ENCODE results near the gene FBXL19.

FBXL19 gene

GRCh38 chr16:30997725-30998711 lies 74.6 kb downstream of the FBXL19 start (continued):
- TF ChIP-seq PRDM10 (tag by site-specific recombination; IDR thresholded peaks at IDR 0.05): peak; percentile 40; the same call in 1 of the 2 replicates
- peak; percentile 60 for TF ChIP-seq ZNF600 (tag by site-specific recombination; IDR thresholded peaks at IDR 0.05)
- peak; percentile 63 for TF ChIP-seq ZBTB17 (tag by site-specific recombination; IDR thresholded peaks at IDR 0.05)
- TF ChIP-seq ZNF221 (tag by site-specific recombination; IDR thresholded peaks at IDR 0.05; ENCODE audit: borderline replicate concordance): no peak
- TF ChIP-seq ZFP41 (tag by site-specific recombination; IDR thresholded peaks at IDR 0.05; ENCODE audit: borderline replicate concordance): no peak
- TF ChIP-seq MZF1 (tag by site-specific recombination; IDR thresholded peaks at IDR 0.05; ENCODE audit: borderline replicate concordance): no peak
- no peak for TF ChIP-seq ZNF768 (tag by site-specific recombination; IDR thresholded peaks at IDR 0.05)
- TF ChIP-seq ZNF626 (tag by site-specific recombination; IDR thresholded peaks at IDR 0.05): no peak
- no peak for TF ChIP-seq ZNF610 (tag by site-specific recombination; IDR thresholded peaks at IDR 0.05; ENCODE audit: borderline replicate concordance)
- TF ChIP-seq ZNF692 (tag by site-specific recombination; IDR thresholded peaks at IDR 0.05): no peak
- TF ChIP-seq IKZF3 (tag by site-specific recombination; IDR thresholded peaks at IDR 0.05): peak; percentile 79; the same call in 1 of the 2 replicates
- no peak for TF ChIP-seq ZNF280D (tag by site-specific recombination; IDR thresholded peaks at IDR 0.05)
- TF ChIP-seq TRIM28 (IDR thresholded peaks at IDR 0.05; ENCODE audit: borderline replicate concordance, low read length): no peak
- TF ChIP-seq FEZF1 (tag by site-specific recombination; IDR thresholded peaks at IDR 0.05): no peak
- TF ChIP-seq GLIS2 (tag by site-specific recombination; IDR thresholded peaks at IDR 0.05): peak; percentile 45; the same call in 1 of the 2 replicates
- no peak for TF ChIP-seq GLI4 (tag by site-specific recombination; IDR thresholded peaks at IDR 0.05)
- no peak for TF ChIP-seq ZBTB49 (tag by site-specific recombination; IDR thresholded peaks at IDR 0.05; ENCODE audit: low read depth)
- peak; percentile 37; the same call in 1 of the 2 replicates for TF ChIP-seq GLIS1 (tag by site-specific recombination; IDR thresholded peaks at IDR 0.05)
- no peak for TF ChIP-seq ZNF560 (tag by site-specific recombination; IDR thresholded peaks at IDR 0.05; ENCODE audit: borderline replicate concordance)
- TF ChIP-seq ZNF341 (tag by site-specific recombination; IDR thresholded peaks at IDR 0.05; ENCODE audit: low read depth): peak; percentile 31; the same call in 1 of the 2 replicates
- peak; percentile 54; the same call in 1 of the 2 replicates for TF ChIP-seq PATZ1 (tag by site-specific recombination; IDR thresholded peaks at IDR 0.05)
